H1 (cell line): ENCODE results near the gene BMI1. TPM values are rescaled to one million over a fixed set of nuclear protein-coding genes. Genes with fewer than 3 reads are reported as not detected.

Experiments
- CTCF ChIA-PET: fragments of 300-600 bp; sonication (Branson Sonifier 250); formaldehyde crosslinking; loops from one replicate; lab custom pipeline; 2021; ENCODE audit not compliant: partially characterized antibody; lab: Charles Lee
- POLR2A ChIA-PET: fragments of 300-600 bp; sonication (Branson Sonifier 250); formaldehyde crosslinking; loops from one replicate; lab custom pipeline; 2021; ENCODE audit warnings: inconsistent platforms; ENCODE audit not compliant: partially characterized antibody; lab: Charles Lee
- DNase-seq, 2 experiments: peaks; one replicate each; pipeline versions ENCODE4 v3.0.0 to v3.0.0-alpha.2; 2010 to 2022; ENCODE audit warnings: low spot score in 2 of 2, low read depth in 1 of 2, mixed read lengths in 1 of 2
- FAIRE-seq: peaks from 2 replicates; lab custom pipeline; 2011; peaks lifted over from hg19 to GRCh38; lab: Jason Lieb, UNC
- H2AFZ ChIP-seq: 2 replicates; pipeline ENCODE4 v1.8.1; 2012; ENCODE audit warnings: low read length, inconsistent platforms
- H2AK5ac ChIP-seq: 2 replicates; pipeline ENCODE4 v1.6.1; 2013; ENCODE audit warnings: low read depth, low read length
- H2BK120ac ChIP-seq: replicated peaks from 2 replicates; pipeline ENCODE3; 2013; ENCODE audit warnings: low read depth, low read length, inconsistent platforms
- H2BK12ac ChIP-seq: 2 replicates; pipeline ENCODE4 v1.6.1; 2013; ENCODE audit warnings: low read depth, low read length
- H2BK15ac ChIP-seq: 2 replicates; pipeline ENCODE4 v1.6.1; 2013; ENCODE audit warnings: low read length
- H2BK20ac ChIP-seq: 2 replicates; pipeline ENCODE4 v1.6.1; 2013; ENCODE audit warnings: low read length
- H2BK5ac ChIP-seq: 2 replicates; pipeline ENCODE4 v1.6.1; 2013; ENCODE audit warnings: low read depth, low read length
- H3K14ac ChIP-seq: 2 replicates; pipeline ENCODE4 v1.6.1; 2013; ENCODE audit warnings: inconsistent platforms; ENCODE audit not compliant: insufficient read length
- H3K18ac ChIP-seq: 2 replicates; pipeline ENCODE4 v1.6.1; 2013; ENCODE audit warnings: low read length; ENCODE audit errors: extremely low read depth
- H3K23ac ChIP-seq: 2 replicates; pipeline ENCODE4 v1.6.1; 2013; ENCODE audit warnings: inconsistent platforms; ENCODE audit not compliant: insufficient read length
- H3K23me2 ChIP-seq: 2 replicates; pipeline ENCODE4 v1.6.1; 2013; ENCODE audit warnings: low read depth, low read length
- H3K27ac ChIP-seq: 2 replicates; pipeline ENCODE4 v1.6.1; 2011; ENCODE audit warnings: low read depth, low read length, inconsistent platforms
- H3K27me3 ChIP-seq, 4 experiments: replicated peaks in 1 of 4; 1 replicate in 1 of 4; 2 replicates in 3 of 4; pipeline versions ENCODE4 v1.6.1 to v1.8.1; 2011 to 2013; ENCODE audit warnings: low read length in 3 of 4, mild to moderate bottlenecking in 3 of 4, inconsistent platforms in 2 of 4, mixed read lengths in 2 of 4, moderate library complexity in 1 of 4; ENCODE audit not compliant: control insufficient read depth in 3 of 4, insufficient read depth in 3 of 4; ENCODE audit errors: extremely low read depth in 1 of 4
- H3K36me3 ChIP-seq, 4 experiments: 2 replicates each; pipeline versions ENCODE4 v1.6.1 to v1.8.1; 2011 to 2013; ENCODE audit warnings: mild to moderate bottlenecking in 4 of 4, low read length in 3 of 4, moderate library complexity in 2 of 4, control low read depth in 1 of 4, inconsistent platforms in 1 of 4; ENCODE audit not compliant: insufficient read depth in 4 of 4, control insufficient read depth in 2 of 4
- H3K4ac ChIP-seq: replicated peaks from 2 replicates; pipeline ENCODE3; 2013; ENCODE audit warnings: low read length, low read depth, mixed read lengths, inconsistent platforms; ENCODE audit not compliant: insufficient read length
- H3K4me1 ChIP-seq, 4 experiments: replicated peaks in 1 of 4; 1 replicate in 1 of 4; 2 replicates in 3 of 4; pipeline versions ENCODE4 v1.6.1 to v1.8.1; 2011 to 2013; ENCODE audit warnings: low read length in 3 of 4, inconsistent platforms in 2 of 4, mixed read lengths in 1 of 4; ENCODE audit not compliant: insufficient read depth in 4 of 4, control insufficient read depth in 3 of 4
- H3K4me2 ChIP-seq, 2 experiments: 2 replicates each; pipeline versions ENCODE4 v1.6.1 to v1.8.1; 2011 to 2013; ENCODE audit warnings: low read depth in 2 of 2, low read length in 2 of 2, control low read depth in 1 of 2, inconsistent platforms in 1 of 2, mild to moderate bottlenecking in 1 of 2; ENCODE audit not compliant: insufficient read depth in 1 of 2
- H3K4me3 ChIP-seq, 4 experiments: fragments of 200-600, 300-600 bp in 1 of 4; sonication (generic), shearing (Covaris generic), sonication (Bioruptor Twin) in 1 of 4; 2 replicates each; pipeline versions ENCODE4 v1.5.1 to v1.8.1; 2011 to 2016; ENCODE audit warnings: low read length in 4 of 4, low read depth in 3 of 4, control low read depth in 2 of 4, inconsistent platforms in 2 of 4, mild to moderate bottlenecking in 2 of 4, mixed read lengths in 1 of 4, moderate library complexity in 1 of 4; ENCODE audit not compliant: insufficient read depth in 2 of 4; ENCODE audit errors: extremely low read depth in 1 of 4
- H3K56ac ChIP-seq: replicated peaks from 2 replicates; pipeline ENCODE3; 2013; ENCODE audit warnings: low read depth, mild to moderate bottlenecking, mixed read lengths, low read length, inconsistent platforms; ENCODE audit not compliant: insufficient read length
- H3K79me1 ChIP-seq: 2 replicates; pipeline ENCODE4 v1.6.1; 2013; ENCODE audit warnings: low read depth, low read length, control low read depth
- H3K79me2 ChIP-seq, 2 experiments: 2 replicates each; pipeline versions ENCODE4 v1.6.1 to v1.8.1; 2012 to 2013; ENCODE audit warnings: low read length in 2 of 2, mild to moderate bottlenecking in 2 of 2, inconsistent platforms in 1 of 2; ENCODE audit not compliant: insufficient read depth in 2 of 2, control insufficient read depth in 1 of 2
- H3K9ac ChIP-seq, 4 experiments: replicated peaks in 1 of 4; 1 replicate in 1 of 4; 2 replicates in 3 of 4; pipeline versions ENCODE4 v1.6.1 to v1.8.1; 2011 to 2013; ENCODE audit warnings: low read depth in 3 of 4, low read length in 3 of 4, control low read depth in 2 of 4, mild to moderate bottlenecking in 2 of 4, moderate library complexity in 2 of 4, inconsistent platforms in 1 of 4; ENCODE audit errors: extremely low read depth in 1 of 4
- H3K9me3 ChIP-seq, 2 experiments: 2 replicates each; pipeline versions ENCODE4 v1.6.1 to v1.8.1; 2012 to 2013; ENCODE audit warnings: mild to moderate bottlenecking in 2 of 2, moderate library complexity in 2 of 2, control low read depth in 1 of 2, inconsistent platforms in 1 of 2, low read depth in 1 of 2, low read length in 1 of 2, mixed read lengths in 1 of 2; ENCODE audit not compliant: insufficient read depth in 2 of 2
- H4K20me1 ChIP-seq, 2 experiments: replicated peaks in 1 of 2; 2 replicates each; pipeline versions ENCODE3 to v1.8.1; 2011 to 2013; ENCODE audit warnings: inconsistent platforms in 2 of 2, low read length in 2 of 2, mild to moderate bottlenecking in 1 of 2; ENCODE audit not compliant: insufficient read depth in 2 of 2, control insufficient read depth in 1 of 2
- H4K5ac ChIP-seq: 2 replicates; pipeline ENCODE4 v1.6.1; 2013; ENCODE audit warnings: low read length, low read depth, mixed read lengths, inconsistent platforms; ENCODE audit not compliant: insufficient read length
- H4K8ac ChIP-seq: 2 replicates; pipeline ENCODE4 v1.8.0; 2013; ENCODE audit warnings: mild to moderate bottlenecking, moderate library complexity, low read length, inconsistent platforms; ENCODE audit not compliant: insufficient read depth; ENCODE audit errors: extremely low read depth
- H4K91ac ChIP-seq: replicated peaks from 2 replicates; pipeline ENCODE3; 2013; ENCODE audit warnings: low read length, mixed read lengths, inconsistent platforms; ENCODE audit not compliant: insufficient read length
- CREB1 ChIP-seq: IDR thresholded peaks from 2 replicates; pipeline ENCODE4 v1.6.1; 2012; ENCODE audit warnings: inconsistent platforms
- FOSL1 ChIP-seq: IDR thresholded peaks from 2 replicates; pipeline ENCODE4 v1.6.1; 2011; ENCODE audit warnings: mild to moderate bottlenecking, low read depth, low read length, moderate library complexity; ENCODE audit not compliant: insufficient read depth
- GABPA ChIP-seq: IDR thresholded peaks from 2 replicates; pipeline ENCODE4 v1.6.1; 2011; ENCODE audit warnings: mild to moderate bottlenecking, low read length, moderate library complexity, borderline replicate concordance; ENCODE audit not compliant: insufficient read depth
- GTF2F1 ChIP-seq: IDR thresholded peaks from 2 replicates; pipeline ENCODE4 v1.6.1; 2012; ENCODE audit warnings: low read depth, low read length, improper control_type of control experiment, borderline replicate concordance
- JUND ChIP-seq: IDR thresholded peaks from 2 replicates; pipeline ENCODE4 v1.6.1; 2011; ENCODE audit warnings: mild to moderate bottlenecking, improper control_type of control experiment, low read length
- PHF8 ChIP-seq: fragments of 200-600 bp; sonication (generic); conservative IDR thresholded peaks from 2 replicates; pipeline ENCODE4 v1.7.1; 2012; ENCODE audit warnings: low read depth, mild to moderate bottlenecking, inconsistent platforms, low read length, moderate library complexity
- SIN3A ChIP-seq, 2 experiments: IDR thresholded peaks in 1 of 2; conservative IDR thresholded peaks in 1 of 2; 2 replicates each; pipeline ENCODE4 v1.6.1; 2011 to 2012; ENCODE audit warnings: low read length in 2 of 2, improper control_type of control experiment in 1 of 2, low read depth in 1 of 2, mild to moderate bottlenecking in 1 of 2
- SIRT6 ChIP-seq: IDR thresholded peaks from one replicate; pipeline ENCODE4 v1.7.1; 2012; ENCODE audit warnings: low read length, inconsistent platforms
- ZNF274 ChIP-seq: IDR thresholded peaks from 2 replicates; pipeline ENCODE4 v1.7.0; 2012; ENCODE audit warnings: low read length, borderline replicate concordance; ENCODE audit errors: extremely low read depth
- WGBS, 2 experiments: shearing (Covaris generic) in 1 of 2; methylation state at CpG; one replicate each; pipeline versions ENCODE4 v1.1.6 to v1.1.7; 2013 to 2015; ENCODE audit warnings: low lambda C conversion rate in 2 of 2, mixed read lengths in 2 of 2, inconsistent platforms in 1 of 2, low coverage in 1 of 2, missing lambda C conversion rate in 1 of 2; ENCODE audit not compliant: insufficient replicate concordance in 2 of 2, insufficient coverage in 1 of 2, insufficient read length in 1 of 2; ENCODE audit errors: extremely low coverage in 1 of 2, missing lambda C conversion rate in 1 of 2; 5-methylcytosine and 5-hydroxymethylcytosine counted together
- long read RNA-seq, 2 experiments: library from RNA in 1 of 2; library from capped mRNA in 1 of 2; stranded (forward); transcript quantifications; one replicate each; pipeline ENCODE4 v2.0.0, GENCODE V29; 2021; ENCODE audit warnings: inconsistent platforms in 1 of 2
- polyA minus RNA-seq, 3 experiments: library from RNA; depleted of rRNA, polyadenylated mRNA; stranded (reverse); fragments of >200 nt; gene quantifications; 1 replicate in 2 of 3; 2 replicates in 1 of 3; pipeline ENCODE4 v1.2.3, GENCODE V29; 2011
- polyA plus RNA-seq, 7 experiments: library from polyadenylated mRNA; depleted of rRNA in 3 of 7; stranded (reverse) in 5 of 7; unstranded in 2 of 7; fragments of >200 nt in 5 of 7; fragments of 200-250 nt in 2 of 7; gene quantifications; 1 replicate in 5 of 7; 2 replicates in 1 of 7; 4 replicates in 1 of 7; pipeline versions ENCODE4 v1.2.1 to v1.2.3, GENCODE V29; 2011 to 2013; ENCODE audit warnings: missing spikeins in 2 of 7, mixed read lengths in 2 of 7
- total RNA-seq: library from RNA; stranded (reverse); fragmentation: NEBNext Ultra II Directional; extraction: Animal tissue kit (Norgen Biotek cat#: 25700); gene quantifications from 2 replicates; pipeline ENCODE4 v1.2.1, GENCODE V29; 2021
- TF ChIP-seq, protein P1 (sequence below): IDR thresholded peaks from 2 replicates; pipeline ENCODE4 v1.6.1; 2011; ENCODE audit warnings: low read depth, mild to moderate bottlenecking, low read length; ENCODE audit not compliant: insufficient read depth

The BMI1 gene
- total RNA-seq: 7.0 and 10.7 TPM in 2 replicates
- 2.8 and 2.9 TPM in 2 replicates for polyA plus RNA-seq (2011; rRNA removed)
- polyA plus RNA-seq (2011; cell fraction: cytosol; rRNA removed): 4.1 TPM
- polyA plus RNA-seq (2011; cell fraction: nucleus; rRNA removed): 7.6 TPM
- polyA plus RNA-seq (2012, experiment 1 of 2): 2.8 to 10.9 TPM (median 4.8 TPM) in 4 replicates
- 0.12 TPM for polyA plus RNA-seq (2012, experiment 2 of 2)
- 2.9 TPM for polyA plus RNA-seq (2013, experiment 1 of 2)
- 2.7 TPM for polyA plus RNA-seq (2013, experiment 2 of 2)
- polyA minus RNA-seq (2011; rRNA and poly(A)+ RNA removed): 5.2 and 8.7 TPM in 2 replicates
- 5.9 TPM for polyA minus RNA-seq (2011; cell fraction: cytosol; rRNA and poly(A)+ RNA removed)
- polyA minus RNA-seq (2011; cell fraction: nucleus; rRNA and poly(A)+ RNA removed): 7.2 TPM
- long read RNA-seq, experiment 1, partial matches to known transcripts: 3 of 7 reads
- long read RNA-seq, experiment 1, other reads (novel, unspliced or antisense): 1 of 7 reads
- long read RNA-seq, experiment 2: 0 reads

DNA sequence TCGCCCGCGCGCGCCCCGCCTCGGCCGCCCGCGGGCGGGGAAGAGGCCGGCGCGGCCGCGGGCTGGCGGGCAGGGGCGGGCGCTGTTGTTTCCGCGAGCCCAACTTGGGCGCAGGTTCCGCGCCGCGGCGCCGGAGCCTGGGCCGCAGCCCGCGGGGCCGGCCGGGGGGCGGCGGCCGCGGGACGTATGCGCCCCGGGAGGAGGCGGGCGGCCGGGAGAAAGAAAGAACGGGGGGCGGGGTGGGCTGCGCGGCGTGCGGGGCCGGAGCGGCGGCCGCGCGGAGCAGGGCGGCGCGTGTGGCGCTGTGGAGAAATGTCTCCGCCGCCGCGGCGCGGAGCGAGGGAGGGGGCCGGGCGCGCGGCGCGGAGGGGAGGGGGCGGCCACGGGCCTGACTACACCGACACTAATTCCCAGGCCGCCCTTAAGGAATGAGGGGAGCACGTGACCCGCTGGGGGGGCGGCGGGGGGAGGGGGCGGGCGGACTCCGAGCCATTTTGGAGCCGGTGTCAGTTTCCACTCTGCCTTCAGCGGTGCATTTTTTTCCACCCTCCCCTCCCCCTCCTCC, at the start of gene BMI1:
BMI1 (plus strand) TSS at position 509 of the 565 bp plus-strand sequence. CDS start 5,351 bp downstream, outside the sequence.
- H4K5ac ChIP-seq: peak within 1 kb of the TSS; percentile 25
- peak within 1 kb of the TSS; percentile 44 to 81 (median 58) for H3K4me3 ChIP-seq
- no peak within 1 kb of the TSS for H3K4ac ChIP-seq
- peak within 1 kb of the TSS; percentile 74; the same call in 1 of the 2 replicates for H4K8ac ChIP-seq
- no peaks in the 10 kb centered on the region for H3K79me1 ChIP-seq
- no peak within 1 kb of the TSS for H3K14ac ChIP-seq
- no peak within 1 kb of the TSS for H2AK5ac ChIP-seq
- no peak within 1 kb of the TSS for H3K23ac ChIP-seq
- H3K4me1 ChIP-seq: peaks cover 4 to 17% (median 6%) of the 10 kb centered on the region in 4 experiments; a peak in 5 of 7 replicates
- 0% methylated on average over 12 of the region's 85 CpGs; no CpG with 5 or more reads in 1 of the 2 experiments for WGBS, 2 experiments
- H4K91ac ChIP-seq: peak within 1 kb of the TSS; percentile 48
- POLR2A ChIA-PET: interaction anchor here (1.0 kb wide), 1 partner anchor 326 kb away, joined by 4 read pairs; no protein-coding TSS in a partner anchor
- no peak for FAIRE-seq
- peak within 1 kb of the TSS; percentile 75 to 84 for H3K4me2 ChIP-seq
- H2AFZ ChIP-seq: no peak within 1 kb of the TSS
- H3K36me3 ChIP-seq: no peaks in the 10 kb centered on the region
- no peak within 1 kb of the TSS for H3K27ac ChIP-seq
- peak within 1 kb of the TSS; percentile 19; the same call in 1 of the 2 replicates for H2BK5ac ChIP-seq
- H3K9me3 ChIP-seq: no peaks in the 10 kb centered on the region
- peak in 1 of 2 experiments; percentile 54 for DNase-seq
- no peak within 1 kb of the TSS for H2BK12ac ChIP-seq
- no peak within 1 kb of the TSS for H3K56ac ChIP-seq
- CTCF ChIA-PET: interaction anchor here (2.5 kb wide), 1 partner anchor 19 kb away, joined by 5 read pairs; no protein-coding TSS in a partner anchor
- H3K27me3 ChIP-seq: peaks cover 35 to 71% (median 51%) of the 10 kb centered on the region in 4 experiments
- H3K18ac ChIP-seq: no peak within 1 kb of the TSS; the same call in 1 of the 2 replicates
- no peak within 1 kb of the TSS for H2BK15ac ChIP-seq
- H3K79me2 ChIP-seq: no peaks in the 10 kb centered on the region
- no peak within 1 kb of the TSS for H2BK120ac ChIP-seq
- peaks cover 7 to 12% of the 10 kb centered on the region in 2 experiments for H4K20me1 ChIP-seq
- H3K23me2 ChIP-seq: peaks cover 12% of the 10 kb centered on the region
- H3K9ac ChIP-seq: peak within 1 kb of the TSS; percentile 23 to 87 (median 61); a peak in 6 of 7 replicates
- no peak within 1 kb of the TSS for H2BK20ac ChIP-seq
- TF ChIP-seq JUND (no peak), ZNF274 (no peak), GTF2F1 (no peak), FOSL1 (no peak), SIN3A (conservative IDR thresholded peaks at IDR 0.05 in 1 of 2, IDR thresholded peaks at IDR 0.05 in 1 of 2; ENCODE audit: low read depth in 1 of 2, low read length in 2 of 2) (no peak), SIRT6 (no peak), PHF8 (no peak), GABPA (no peak), CREB1 (no peak)
- TF ChIP-seq, protein P1, sequence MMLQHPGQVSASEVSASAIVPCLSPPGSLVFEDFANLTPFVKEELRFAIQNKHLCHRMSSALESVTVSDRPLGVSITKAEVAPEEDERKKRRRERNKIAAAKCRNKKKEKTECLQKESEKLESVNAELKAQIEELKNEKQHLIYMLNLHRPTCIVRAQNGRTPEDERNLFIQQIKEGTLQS: no peak
